CD14-positive monocyte (primary cell): Measurements from ENCODE around the gene CTRB1. TPM values are rescaled to one million over a fixed set of nuclear protein-coding genes. Genes with fewer than 3 reads are reported as not detected.

ENCODE experiments used
- DNase-seq, 3 donors: peaks; one replicate each; pipeline ENCODE4 v3.0.0-alpha.2; 2011 to 2022
- H2AFZ ChIP-seq: 2 replicates; pipeline ENCODE4 v1.6.0; 2012; ENCODE audit warnings: mild to moderate bottlenecking, low read depth, low read length, inconsistent platforms; ENCODE audit not compliant: insufficient read depth, poor library complexity, severe bottlenecking
- H3K27ac ChIP-seq, 2 donors: 1 replicate in 1 of 2; 2 replicates in 1 of 2; pipeline ENCODE4 v1.5.1; 2012 to 2013; ENCODE audit warnings: low read length in 2 of 2, control low read depth in 1 of 2, inconsistent platforms in 1 of 2, low read depth in 1 of 2, mild to moderate bottlenecking in 1 of 2
- H3K27me3 ChIP-seq, 2 donors: one replicate each; pipeline versions ENCODE4 v1.6.0 to v1.6.1; 2011 to 2013; ENCODE audit warnings: low read length in 2 of 2; ENCODE audit not compliant: control insufficient read depth in 2 of 2, insufficient read depth in 2 of 2
- H3K36me3 ChIP-seq, 2 donors: replicated peaks in 1 of 2; 1 replicate in 1 of 2; 2 replicates in 1 of 2; pipeline versions ENCODE4 v1.5.1 to v1.6.1; 2012 to 2013; ENCODE audit warnings: low read length in 2 of 2, control low read depth in 1 of 2, inconsistent platforms in 1 of 2, mild to moderate bottlenecking in 1 of 2; ENCODE audit not compliant: insufficient read depth in 2 of 2, control insufficient read depth in 1 of 2
- H3K4me1 ChIP-seq, 2 donors: 1 replicate in 1 of 2; 2 replicates in 1 of 2; pipeline versions ENCODE4 v1.5.1 to v1.6.1; 2012 to 2013; ENCODE audit warnings: low read length in 2 of 2, control low read depth in 1 of 2, inconsistent platforms in 1 of 2, mild to moderate bottlenecking in 1 of 2, moderate library complexity in 1 of 2; ENCODE audit not compliant: insufficient read depth in 2 of 2, control insufficient read depth in 1 of 2
- H3K4me2 ChIP-seq: replicated peaks from 2 replicates; pipeline ENCODE3; 2012; ENCODE audit warnings: low read length, moderate library complexity, mild to moderate bottlenecking; ENCODE audit not compliant: poor library complexity, severe bottlenecking; ENCODE audit errors: extremely low read depth
- H3K4me3 ChIP-seq, 3 experiments: fragments of 200-600 bp in 1 of 3; sonication (generic) in 1 of 3; replicated peaks in 1 of 3; 1 replicate in 2 of 3; 2 replicates in 1 of 3; pipeline ENCODE4 v1.5.1; 2011 to 2013; ENCODE audit warnings: low read length in 3 of 3, mild to moderate bottlenecking in 3 of 3, control low read depth in 2 of 3, low read depth in 2 of 3, inconsistent platforms in 1 of 3, moderate library complexity in 1 of 3
- H3K79me2 ChIP-seq: 2 replicates; pipeline ENCODE4 v1.6.0; 2012; ENCODE audit warnings: mild to moderate bottlenecking, control low read depth, inconsistent platforms, low read length, moderate library complexity; ENCODE audit not compliant: insufficient read depth
- H3K9ac ChIP-seq: 2 replicates; pipeline ENCODE4 v1.6.0; 2017; ENCODE audit warnings: low read length, mild to moderate bottlenecking; ENCODE audit not compliant: insufficient read depth, poor library complexity, severe bottlenecking
- H3K9me3 ChIP-seq, 2 donors: replicated peaks in 1 of 2; 1 replicate in 1 of 2; 2 replicates in 1 of 2; pipeline versions ENCODE4 v1.5.1 to v1.6.1; 2012 to 2013; ENCODE audit warnings: low read length in 2 of 2, control low read depth in 1 of 2; ENCODE audit not compliant: control insufficient read depth in 1 of 2, insufficient read depth in 1 of 2
- H4K20me1 ChIP-seq: 2 replicates; pipeline ENCODE4 v1.6.0; 2012; ENCODE audit warnings: mild to moderate bottlenecking, low read length, control low read depth, moderate library complexity; ENCODE audit not compliant: insufficient read depth
- H3K27ac Mint-ChIP-seq, 7 donors: one replicate each; pipeline ENCODE4 v1.8.0; 2020; ENCODE audit warnings: mild to moderate bottlenecking in 7 of 7, mixed read lengths in 7 of 7, moderate library complexity in 6 of 7, inconsistent platforms in 2 of 7
- H3K27me3 Mint-ChIP-seq, 3 donors: one replicate each; pipeline ENCODE4 v1.8.0; 2021 to 2022; ENCODE audit warnings: low read depth in 3 of 3, mild to moderate bottlenecking in 3 of 3, mixed read lengths in 3 of 3, moderate library complexity in 3 of 3, inconsistent platforms in 1 of 3
- H3K36me3 Mint-ChIP-seq, 2 donors: one replicate each; pipeline ENCODE4 v1.8.0; 2020; ENCODE audit warnings: mixed read lengths in 2 of 2, inconsistent platforms in 1 of 2, mild to moderate bottlenecking in 1 of 2
- H3K4me1 Mint-ChIP-seq: one replicate; pipeline ENCODE4 v1.8.0; 2020; ENCODE audit warnings: mild to moderate bottlenecking, mixed read lengths
- H3K4me3 Mint-ChIP-seq, 2 donors: one replicate each; pipeline ENCODE4 v1.8.0; 2020; ENCODE audit warnings: mild to moderate bottlenecking in 2 of 2, mixed read lengths in 2 of 2, moderate library complexity in 1 of 2
- H3K9me3 Mint-ChIP-seq, 7 donors: one replicate each; pipeline ENCODE4 v1.8.0; 2020 to 2022; ENCODE audit warnings: mixed read lengths in 7 of 7, mild to moderate bottlenecking in 6 of 7, moderate library complexity in 6 of 7, inconsistent platforms in 2 of 7
- WGBS: methylation state at CpG from one replicate; pipeline ENCODE4 v1.1.5; 2013; ENCODE audit warnings: missing lambda C conversion rate; ENCODE audit not compliant: insufficient coverage; 5-methylcytosine and 5-hydroxymethylcytosine counted together
- intact Hi-C, 2 donors: fragments of 100-400 bp; cut with micrococcal nuclease; formaldehyde crosslinking; loops; one replicate each; pipeline versions ENCODE4 v1.15.0 to v1.15.1; 2023
- polyA plus RNA-seq, 3 donors: library from polyadenylated mRNA; depleted of rRNA in 1 of 3; unstranded in 2 of 3; stranded (reverse) in 1 of 3; fragments of 300-500 nt in 2 of 3; fragments of >200 nt in 1 of 3; fragmentation: Illumina TruSeq in 2 of 3; gene quantifications; 1 replicate in 2 of 3; 2 replicates in 1 of 3; pipeline ENCODE4 v1.2.3, GENCODE V29; 2012 to 2021
- TF ChIP-seq, protein P1 (sequence below): fragments of 200-600 bp; IDR thresholded peaks from one replicate; pipeline ENCODE4 v1.8.0; 2022; ENCODE audit warnings: antibody characterized with exemption, mild to moderate bottlenecking

Gene CTRB1
- polyA plus RNA-seq, 3 donors: not detected

DNA sequence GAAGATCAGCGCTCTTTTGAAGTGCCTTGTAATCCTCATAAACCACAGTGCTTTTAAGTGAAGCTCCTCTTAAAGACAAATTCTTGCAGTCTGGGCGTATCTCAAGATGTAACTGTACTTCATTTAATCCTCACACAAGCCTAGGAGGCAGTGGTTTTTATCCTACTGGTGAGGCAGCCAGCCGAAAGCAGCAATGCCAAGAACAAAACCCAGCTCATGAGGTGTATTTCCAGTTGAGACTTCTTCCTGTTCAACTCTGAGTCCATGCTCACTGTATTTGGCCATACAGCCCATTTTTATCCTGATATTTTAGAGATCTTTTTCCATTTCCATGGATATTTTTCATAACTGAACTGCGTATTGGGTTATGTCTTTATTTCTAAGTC, 25.5 kb upstream of the CTRB1 start:
- no peak overlapping the region for H3K9ac ChIP-seq
- H3K4me1 ChIP-seq: no peaks in the 10 kb centered on the region
- no peaks in the 10 kb centered on the region for H3K9me3 ChIP-seq
- Mint-ChIP-seq H3K9me3 (peaks cover 0 to 6% (median 0%) of the 10 kb centered on the region in 7 donors), H3K27ac (no peak overlapping the region), H3K4me3 (peak overlapping the region in 1 of 2 donors; percentile 26), H3K4me1 (no peaks in the 10 kb centered on the region), H3K36me3 (no peaks in the 10 kb centered on the region), H3K27me3 (peaks cover 48 to 64% (median 62%) of the 10 kb centered on the region in 3 donors)
- TF ChIP-seq, protein P1, sequence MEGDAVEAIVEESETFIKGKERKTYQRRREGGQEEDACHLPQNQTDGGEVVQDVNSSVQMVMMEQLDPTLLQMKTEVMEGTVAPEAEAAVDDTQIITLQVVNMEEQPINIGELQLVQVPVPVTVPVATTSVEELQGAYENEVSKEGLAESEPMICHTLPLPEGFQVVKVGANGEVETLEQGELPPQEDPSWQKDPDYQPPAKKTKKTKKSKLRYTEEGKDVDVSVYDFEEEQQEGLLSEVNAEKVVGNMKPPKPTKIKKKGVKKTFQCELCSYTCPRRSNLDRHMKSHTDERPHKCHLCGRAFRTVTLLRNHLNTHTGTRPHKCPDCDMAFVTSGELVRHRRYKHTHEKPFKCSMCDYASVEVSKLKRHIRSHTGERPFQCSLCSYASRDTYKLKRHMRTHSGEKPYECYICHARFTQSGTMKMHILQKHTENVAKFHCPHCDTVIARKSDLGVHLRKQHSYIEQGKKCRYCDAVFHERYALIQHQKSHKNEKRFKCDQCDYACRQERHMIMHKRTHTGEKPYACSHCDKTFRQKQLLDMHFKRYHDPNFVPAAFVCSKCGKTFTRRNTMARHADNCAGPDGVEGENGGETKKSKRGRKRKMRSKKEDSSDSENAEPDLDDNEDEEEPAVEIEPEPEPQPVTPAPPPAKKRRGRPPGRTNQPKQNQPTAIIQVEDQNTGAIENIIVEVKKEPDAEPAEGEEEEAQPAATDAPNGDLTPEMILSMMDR: no peak
- H3K4me3 ChIP-seq: no peak overlapping the region
- H3K36me3 ChIP-seq: no peaks in the 10 kb centered on the region
- no peak overlapping the region for H3K4me2 ChIP-seq
- intact Hi-C loops: loop anchor here in 1 of 2 donors (10.0 kb wide), 1 partner anchor 572 kb away; no protein-coding TSS in a partner anchor
- no peaks in the 10 kb centered on the region for H4K20me1 ChIP-seq
- H3K27me3 ChIP-seq: peaks cover 14 to 26% of the 10 kb centered on the region in 2 donors
- no peak for DNase-seq
- H2AFZ ChIP-seq: no peak overlapping the region
- no peaks in the 10 kb centered on the region for H3K79me2 ChIP-seq
- H3K27ac ChIP-seq: no peak overlapping the region
- 100% methylated on average over 1 of the region's 4 CpGs for WGBS

DNA sequence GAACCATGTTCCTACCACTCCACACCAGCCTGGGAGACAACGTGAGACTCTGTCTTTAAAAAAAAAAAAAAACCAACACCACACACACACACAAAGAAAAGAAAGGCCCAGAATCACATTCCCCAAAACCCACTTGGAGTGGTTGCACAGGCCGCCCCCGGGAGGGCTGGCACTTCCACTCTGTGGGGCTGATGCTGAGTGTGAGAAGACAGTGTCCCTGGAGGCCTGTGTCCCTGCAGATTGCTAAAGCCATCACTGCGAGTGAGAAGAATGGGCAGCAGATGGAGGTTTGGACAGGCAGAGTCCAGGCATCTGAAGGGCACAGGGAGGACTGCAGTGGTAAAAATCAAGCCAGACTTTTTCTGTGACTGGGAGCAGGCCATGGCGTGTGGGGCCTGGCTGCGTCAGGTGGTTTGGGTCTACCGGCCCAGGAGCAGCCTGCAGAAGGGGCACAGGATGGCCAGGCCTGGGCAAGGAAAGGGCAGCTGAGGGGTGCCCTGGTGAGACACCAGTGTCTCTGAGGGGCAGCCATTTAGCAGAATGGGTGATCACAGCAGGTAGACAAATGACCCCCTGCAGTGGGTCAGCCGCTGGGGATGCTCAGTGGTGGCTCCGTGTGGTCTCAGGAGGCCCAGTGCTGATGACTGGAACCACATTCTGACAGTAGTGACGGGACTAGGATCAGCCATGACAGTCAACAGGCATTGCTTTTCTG, 24.9 kb upstream of the CTRB1 start:
- Mint-ChIP-seq H3K9me3 (peaks cover 0 to 2% (median 0%) of the 10 kb centered on the region in 7 donors), H3K4me1 (no peaks in the 10 kb centered on the region), H3K27ac (no peak overlapping the region), H3K36me3 (no peaks in the 10 kb centered on the region), H3K4me3 (peak overlapping the region in 1 of 2 donors; percentile 26), H3K27me3 (peaks cover 47 to 64% (median 63%) of the 10 kb centered on the region in 3 donors)
- Histone ChIP-seq H3K4me3 (no peak overlapping the region), H3K9me3 (no peaks in the 10 kb centered on the region), H3K4me2 (no peak overlapping the region), H3K9ac (no peak overlapping the region), H3K27me3 (peaks cover 14 to 27% of the 10 kb centered on the region in 2 donors), H2AFZ (no peak overlapping the region), H3K4me1 (no peaks in the 10 kb centered on the region), H3K79me2 (no peaks in the 10 kb centered on the region), H3K27ac (no peak overlapping the region), H3K36me3 (no peaks in the 10 kb centered on the region), H4K20me1 (no peaks in the 10 kb centered on the region)
- intact Hi-C loops: loop anchor here in 1 of 2 donors (10.0 kb wide), 1 partner anchor 571 kb away; no protein-coding TSS in a partner anchor
- DNase-seq: no peak
- WGBS: 92% methylated on average over 9 of the region's 10 CpGs
- TF ChIP-seq, protein P1: no peak
